ENCODE results near the gene CACNB1.
A peak's percentile ranks its signal among the peaks of the same experiment; 100 is the strongest.

Gene CACNB1

DNA sequence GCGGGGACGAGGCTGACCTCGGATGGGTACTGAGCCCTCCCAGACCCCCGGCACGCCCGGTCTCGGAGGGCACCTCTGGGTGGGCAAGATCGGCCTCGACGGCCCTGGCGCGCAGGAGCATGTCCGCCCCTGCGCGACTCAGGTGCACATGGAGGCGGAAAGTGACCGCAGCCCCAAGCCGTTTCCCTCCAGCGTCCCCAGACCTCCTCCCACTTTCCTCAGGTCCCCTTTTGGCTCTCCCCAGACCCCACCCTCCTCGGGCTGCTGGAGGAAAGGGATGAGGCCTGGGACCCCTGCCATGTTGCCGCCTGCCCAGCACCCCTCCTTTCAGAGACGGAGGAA lies 12.6 kb upstream of the CACNB1 start:
- peak overlapping the region; percentile 39 for H3K4me3 ChIP-seq (ENCODE audit: control insufficient read depth, low read depth, low read length)
- TF ChIP-seq CTCF (IDR thresholded peaks at IDR 0.05; ENCODE audit: control insufficient read depth, insufficient read depth, low read depth, low read length, missing control alignments), result no peak
- no peak for DNase-seq (ENCODE audit: low read depth)

DNA sequence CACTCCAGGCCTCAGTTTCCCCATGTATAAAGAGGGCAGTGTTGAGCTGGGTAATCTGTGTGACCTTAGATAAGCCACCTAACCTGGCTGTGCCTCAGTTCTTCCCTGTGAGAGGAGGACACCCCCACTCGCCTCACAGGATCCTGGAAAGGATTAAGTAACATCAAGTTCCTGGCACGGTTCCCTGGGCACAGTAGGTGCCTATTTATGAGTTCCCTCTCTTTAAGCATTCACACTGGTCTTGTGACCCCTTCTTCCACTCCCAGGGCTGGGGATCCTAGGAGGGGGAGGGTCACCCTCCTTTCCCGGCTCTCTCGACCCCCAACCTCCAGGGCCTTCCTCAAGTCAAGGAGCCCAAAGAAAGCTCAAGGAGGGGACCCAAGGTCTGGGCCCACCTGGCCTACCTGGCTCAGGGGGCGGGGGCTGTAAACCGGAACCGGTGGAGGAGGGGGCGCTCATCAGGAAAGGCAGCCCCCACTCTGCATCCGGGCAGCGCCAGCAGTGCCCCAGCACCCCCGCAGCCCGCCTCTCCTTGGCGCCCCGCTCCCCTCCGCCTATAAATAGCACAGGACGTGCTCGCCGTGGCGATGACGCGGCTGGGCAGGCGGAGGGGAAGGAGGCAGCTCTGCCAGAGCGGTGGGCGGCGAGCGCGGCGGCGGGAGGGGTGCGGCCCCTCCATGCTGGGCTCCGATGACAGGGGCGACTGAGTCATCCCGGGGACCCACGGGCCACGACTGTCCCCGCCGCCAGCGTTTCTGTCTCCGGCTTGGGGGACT lies 12.0 kb upstream of the CACNB1 start:
- no peak for DNase-seq (ENCODE audit: low read depth)
- no peak for TF ChIP-seq CTCF (IDR thresholded peaks at IDR 0.05; ENCODE audit: control insufficient read depth, insufficient read depth, low read depth, low read length, missing control alignments)
- peak overlapping the region; percentile 39 for H3K4me3 ChIP-seq (ENCODE audit: control insufficient read depth, low read depth, low read length)

- DNase-seq (ENCODE audit: low read depth), result no peak
- TF ChIP-seq CTCF (IDR thresholded peaks at IDR 0.05; ENCODE audit: control insufficient read depth, insufficient read depth, low read depth, low read length, missing control alignments), result no peak
- no peak overlapping the region for H3K4me3 ChIP-seq (ENCODE audit: control insufficient read depth, low read depth, low read length)
Measured at GRCh38 chr17:39208893-39209292, 11.4 kb upstream of the CACNB1 start.

- no peak for DNase-seq (ENCODE audit: low read depth)
- no peak for TF ChIP-seq CTCF (IDR thresholded peaks at IDR 0.05; ENCODE audit: control insufficient read depth, insufficient read depth, low read depth, low read length, missing control alignments)
- H3K4me3 ChIP-seq (ENCODE audit: control insufficient read depth, low read depth, low read length), result no peak overlapping the region
Measured at GRCh38 chr17:39208136-39208535, 10.7 kb upstream of the CACNB1 start.

GRCh38 chr17:39205112-39205526 lies 7.7 kb upstream of the CACNB1 start:
- H3K4me3 ChIP-seq (ENCODE audit: control insufficient read depth, low read depth, low read length), result no peak overlapping the region
- no peak for TF ChIP-seq CTCF (IDR thresholded peaks at IDR 0.05; ENCODE audit: control insufficient read depth, insufficient read depth, low read depth, low read length, missing control alignments)
- DNase-seq (ENCODE audit: low read depth), result no peak

DNA sequence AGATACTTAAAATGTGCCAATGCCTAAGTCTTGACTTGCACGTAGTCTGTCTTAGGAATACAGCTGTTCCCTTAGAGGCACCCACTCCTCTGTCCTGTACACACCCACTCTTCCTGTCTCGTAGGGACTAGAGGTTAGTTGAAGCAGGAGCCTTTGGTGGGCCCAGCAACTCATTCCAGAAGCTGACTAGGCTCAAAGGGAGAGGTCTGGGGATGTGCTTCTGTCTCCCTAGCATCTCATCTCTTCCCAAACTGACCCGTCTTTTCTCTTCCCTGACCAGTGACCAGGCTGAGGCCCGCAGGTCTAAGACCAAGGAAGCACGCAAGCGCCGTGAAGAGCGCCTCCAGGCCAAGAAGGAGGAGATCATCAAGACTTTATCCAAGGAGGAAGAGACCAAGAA lies 6.8 kb upstream of the CACNB1 start:
- H3K4me3 ChIP-seq (ENCODE audit: control insufficient read depth, low read depth, low read length), result no peak overlapping the region
- no peak for TF ChIP-seq CTCF (IDR thresholded peaks at IDR 0.05; ENCODE audit: control insufficient read depth, insufficient read depth, low read depth, low read length, missing control alignments)
- DNase-seq (ENCODE audit: low read depth), result no peak
